Neural cell (in vitro differentiated cells): ENCODE measurements around the gene CPA1. TPM values are rescaled to one million over a fixed set of nuclear protein-coding genes. Genes with fewer than 3 reads are reported as not detected.

Experiments used
- H2AFZ ChIP-seq: fragments of 200-600, 300-800 bp; sonication (generic), shearing (Covaris generic); 2 replicates; pipeline ENCODE4 v1.6.0; 2014; ENCODE audit warnings: low read depth, mild to moderate bottlenecking, antibody characterized with exemption, low read length, moderate library complexity
- H3F3A ChIP-seq: fragments of 200-600 bp; shearing (Covaris generic); 2 replicates; pipeline ENCODE4 v1.6.1; 2016; ENCODE audit warnings: mild to moderate bottlenecking, moderate library complexity, mixed read lengths, antibody characterized with exemption, low read length; ENCODE audit not compliant: insufficient read depth, poor library complexity, severe bottlenecking
- H3K27ac ChIP-seq: fragments of 200-600, 300-800 bp; sonication (generic), shearing (Covaris generic); 2 replicates; pipeline ENCODE4 v1.5.1; 2014; ENCODE audit warnings: mild to moderate bottlenecking, low read length, moderate library complexity
- H3K27me3 ChIP-seq: fragments of 300-800, 200-600 bp; sonication (generic), shearing (Covaris generic); 2 replicates; pipeline ENCODE4 v1.6.0; 2014; ENCODE audit warnings: mild to moderate bottlenecking, low read depth, low read length, moderate library complexity; ENCODE audit not compliant: insufficient read depth
- H3K36me3 ChIP-seq: fragments of 300-800, 200-600 bp; sonication (generic), shearing (Covaris generic); 2 replicates; pipeline ENCODE4 v1.5.1; 2014; ENCODE audit warnings: mild to moderate bottlenecking, antibody characterized with exemption, low read length, moderate library complexity; ENCODE audit not compliant: insufficient read depth
- H3K4me2 ChIP-seq: fragments of 300-800, 200-600 bp; sonication (generic), shearing (Covaris generic); 2 replicates; pipeline ENCODE4 v1.6.0; 2014; ENCODE audit warnings: mild to moderate bottlenecking, low read length
- H3K4me3 ChIP-seq: fragments of 300-800, 200-600 bp; sonication (generic), shearing (Covaris generic); 2 replicates; pipeline ENCODE4 v1.5.1; 2014; ENCODE audit warnings: mild to moderate bottlenecking, low read length, moderate library complexity
- H3K79me2 ChIP-seq: fragments of 200-600 bp; shearing (Covaris generic); replicated peaks from 2 replicates; pipeline ENCODE4 v1.6.0; 2014; ENCODE audit warnings: mild to moderate bottlenecking, low read length, moderate library complexity; ENCODE audit not compliant: insufficient read depth
- H3K9ac ChIP-seq: fragments of 300-800, 200-600 bp; sonication (generic), shearing (Covaris generic); 2 replicates; pipeline ENCODE4 v1.6.1; 2016; ENCODE audit warnings: mild to moderate bottlenecking, low read length, mixed read lengths
- H3K9me2 ChIP-seq: fragments of 200-600 bp; shearing (Covaris generic); 2 replicates; pipeline ENCODE4 v1.6.1; 2016; ENCODE audit warnings: mild to moderate bottlenecking, low read length, mixed read lengths; ENCODE audit not compliant: insufficient read depth
- H3K9me3 ChIP-seq: fragments of 200-600, 300-800 bp; sonication (generic), shearing (Covaris generic); 2 replicates; pipeline ENCODE4 v1.6.1; 2016; ENCODE audit warnings: mild to moderate bottlenecking, mixed run types, low read length, moderate library complexity, mixed read lengths
- H4K20me1 ChIP-seq: fragments of 200-600 bp; shearing (Covaris generic); 2 replicates; pipeline ENCODE4 v1.6.1; 2016; ENCODE audit warnings: mild to moderate bottlenecking, mixed run types; ENCODE audit not compliant: insufficient read depth
- EP300 ChIP-seq: fragments of 450-650 bp; conservative IDR thresholded peaks from 2 replicates; pipeline ENCODE4 v1.6.1; 2014; ENCODE audit warnings: antibody characterized with exemption, mild to moderate bottlenecking, moderate library complexity; ENCODE audit not compliant: poor library complexity, severe bottlenecking
- EZH2 ChIP-seq: fragments of 200-600, 300-800 bp; shearing (Covaris generic), sonication (generic); IDR thresholded peaks from 2 replicates; pipeline ENCODE4 v1.6.1; 2014; ENCODE audit warnings: antibody characterized with exemption, low read length, borderline replicate concordance, mild to moderate bottlenecking; ENCODE audit not compliant: insufficient read depth, poor library complexity, severe bottlenecking
- MXI1 ChIP-seq: fragments of 450-650 bp; conservative IDR thresholded peaks from 2 replicates; pipeline ENCODE4 v1.6.1; 2014; ENCODE audit warnings: antibody characterized with exemption, mild to moderate bottlenecking; ENCODE audit not compliant: poor library complexity, severe bottlenecking
- POLR2AphosphoS5 ChIP-seq: IDR thresholded peaks from 2 replicates; pipeline ENCODE4 v1.6.1; 2012
- RAD21 ChIP-seq: fragments of 450-650 bp; conservative IDR thresholded peaks from 2 replicates; pipeline ENCODE4 v1.6.1; 2014; ENCODE audit warnings: antibody characterized with exemption, mild to moderate bottlenecking, moderate library complexity
- SMC3 ChIP-seq: fragments of 450-650 bp; conservative IDR thresholded peaks from 2 replicates; pipeline ENCODE4 v1.6.1; 2014; ENCODE audit warnings: antibody characterized with exemption, mild to moderate bottlenecking, moderate library complexity; ENCODE audit not compliant: poor library complexity
- TAF1 ChIP-seq: IDR thresholded peaks from 2 replicates; pipeline ENCODE4 v1.6.1; 2012; ENCODE audit warnings: low read depth
- polyA plus RNA-seq: library from polyadenylated mRNA; depleted of rRNA; stranded (reverse); fragments of >200 nt; gene quantifications from 2 replicates; pipeline ENCODE4 v1.2.3, GENCODE V29; 2014
- TF ChIP-seq, protein P1 (sequence below): IDR thresholded peaks from 2 replicates; pipeline ENCODE4 v1.6.1; 2012; ENCODE audit warnings: borderline replicate concordance
- TF ChIP-seq, protein P2 (sequence below): fragments of 450-650 bp; IDR thresholded peaks from 2 replicates; pipeline ENCODE4 v1.5.1; 2014; ENCODE audit warnings: antibody characterized with exemption, mild to moderate bottlenecking, moderate library complexity; ENCODE audit not compliant: poor library complexity, severe bottlenecking

The CPA1 gene
- polyA plus RNA-seq, 1 donor from 2014 or later: not detected

- TF ChIP-seq, protein P1, sequence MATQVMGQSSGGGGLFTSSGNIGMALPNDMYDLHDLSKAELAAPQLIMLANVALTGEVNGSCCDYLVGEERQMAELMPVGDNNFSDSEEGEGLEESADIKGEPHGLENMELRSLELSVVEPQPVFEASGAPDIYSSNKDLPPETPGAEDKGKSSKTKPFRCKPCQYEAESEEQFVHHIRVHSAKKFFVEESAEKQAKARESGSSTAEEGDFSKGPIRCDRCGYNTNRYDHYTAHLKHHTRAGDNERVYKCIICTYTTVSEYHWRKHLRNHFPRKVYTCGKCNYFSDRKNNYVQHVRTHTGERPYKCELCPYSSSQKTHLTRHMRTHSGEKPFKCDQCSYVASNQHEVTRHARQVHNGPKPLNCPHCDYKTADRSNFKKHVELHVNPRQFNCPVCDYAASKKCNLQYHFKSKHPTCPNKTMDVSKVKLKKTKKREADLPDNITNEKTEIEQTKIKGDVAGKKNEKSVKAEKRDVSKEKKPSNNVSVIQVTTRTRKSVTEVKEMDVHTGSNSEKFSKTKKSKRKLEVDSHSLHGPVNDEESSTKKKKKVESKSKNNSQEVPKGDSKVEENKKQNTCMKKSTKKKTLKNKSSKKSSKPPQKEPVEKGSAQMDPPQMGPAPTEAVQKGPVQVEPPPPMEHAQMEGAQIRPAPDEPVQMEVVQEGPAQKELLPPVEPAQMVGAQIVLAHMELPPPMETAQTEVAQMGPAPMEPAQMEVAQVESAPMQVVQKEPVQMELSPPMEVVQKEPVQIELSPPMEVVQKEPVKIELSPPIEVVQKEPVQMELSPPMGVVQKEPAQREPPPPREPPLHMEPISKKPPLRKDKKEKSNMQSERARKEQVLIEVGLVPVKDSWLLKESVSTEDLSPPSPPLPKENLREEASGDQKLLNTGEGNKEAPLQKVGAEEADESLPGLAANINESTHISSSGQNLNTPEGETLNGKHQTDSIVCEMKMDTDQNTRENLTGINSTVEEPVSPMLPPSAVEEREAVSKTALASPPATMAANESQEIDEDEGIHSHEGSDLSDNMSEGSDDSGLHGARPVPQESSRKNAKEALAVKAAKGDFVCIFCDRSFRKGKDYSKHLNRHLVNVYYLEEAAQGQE: no peak
- TF ChIP-seq SMC3: no peak
These were observed 46.0 kb upstream of the CPA1 start (continued) for GRCh38 chr7:130334274-130334673.

GRCh38 chr7:130337410-130337971, 42.8 kb upstream of the CPA1 start:
- no peaks in the 10 kb centered on the region for H3K9me2 ChIP-seq
- H3K9ac ChIP-seq: no peak overlapping the region
- H3K36me3 ChIP-seq: no peaks in the 10 kb centered on the region
- no peak overlapping the region for H3K4me3 ChIP-seq
- H3F3A ChIP-seq: no peaks in the 10 kb centered on the region
- H3K79me2 ChIP-seq: no peaks in the 10 kb centered on the region
- no peak overlapping the region for H3K27ac ChIP-seq
- H3K4me2 ChIP-seq: no peak overlapping the region
- no peaks in the 10 kb centered on the region for H3K9me3 ChIP-seq
- TF ChIP-seq EZH2 (no peak), EP300 (no peak), POLR2AphosphoS5 (no peak), TAF1 (no peak), MXI1 (no peak), RAD21 (no peak)
- TF ChIP-seq, protein P2, sequence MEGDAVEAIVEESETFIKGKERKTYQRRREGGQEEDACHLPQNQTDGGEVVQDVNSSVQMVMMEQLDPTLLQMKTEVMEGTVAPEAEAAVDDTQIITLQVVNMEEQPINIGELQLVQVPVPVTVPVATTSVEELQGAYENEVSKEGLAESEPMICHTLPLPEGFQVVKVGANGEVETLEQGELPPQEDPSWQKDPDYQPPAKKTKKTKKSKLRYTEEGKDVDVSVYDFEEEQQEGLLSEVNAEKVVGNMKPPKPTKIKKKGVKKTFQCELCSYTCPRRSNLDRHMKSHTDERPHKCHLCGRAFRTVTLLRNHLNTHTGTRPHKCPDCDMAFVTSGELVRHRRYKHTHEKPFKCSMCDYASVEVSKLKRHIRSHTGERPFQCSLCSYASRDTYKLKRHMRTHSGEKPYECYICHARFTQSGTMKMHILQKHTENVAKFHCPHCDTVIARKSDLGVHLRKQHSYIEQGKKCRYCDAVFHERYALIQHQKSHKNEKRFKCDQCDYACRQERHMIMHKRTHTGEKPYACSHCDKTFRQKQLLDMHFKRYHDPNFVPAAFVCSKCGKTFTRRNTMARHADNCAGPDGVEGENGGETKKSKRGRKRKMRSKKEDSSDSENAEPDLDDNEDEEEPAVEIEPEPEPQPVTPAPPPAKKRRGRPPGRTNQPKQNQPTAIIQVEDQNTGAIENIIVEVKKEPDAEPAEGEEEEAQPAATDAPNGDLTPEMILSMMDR: no peak
- TF ChIP-seq, protein P1: no peak
- no peaks in the 10 kb centered on the region for H3K27me3 ChIP-seq
- no peak overlapping the region for H2AFZ ChIP-seq
- no peaks in the 10 kb centered on the region for H4K20me1 ChIP-seq
